ENCODE results near the gene CCDC150.
A peak's percentile ranks its signal among the peaks of the same experiment; 100 is the strongest.
"Not testable (repeated sequence)": the region's sequence is repeated elsewhere in the genome, so short reads cannot be mapped to it uniquely, and the experiment has no call there.

CCDC150 gene

DNA sequence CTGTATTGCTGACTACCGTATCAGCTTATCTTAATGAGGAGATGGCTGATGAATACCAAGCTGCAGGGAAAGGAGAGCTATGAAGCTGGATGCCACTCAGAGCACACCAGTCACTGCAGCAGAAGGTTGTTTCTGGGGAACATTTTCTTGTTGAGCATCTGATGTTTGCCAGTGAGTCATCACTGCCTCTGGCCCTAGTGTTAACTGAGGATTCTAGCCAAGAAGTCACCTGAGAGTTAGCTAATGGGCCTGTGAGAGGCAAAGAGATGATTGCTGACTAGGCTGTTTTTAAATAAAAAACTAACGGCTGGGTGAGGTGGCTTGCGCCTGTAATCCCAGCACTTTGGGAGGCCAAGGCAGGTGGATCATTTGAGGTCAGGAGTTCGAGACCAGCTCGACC lies 37.9 kb downstream of the CCDC150 start:
- DNase-seq (ENCODE audit: insufficient read length) (no peak), FAIRE-seq (no peak)
- TF ChIP-seq POLR2A (IDR thresholded peaks at IDR 0.05; ENCODE audit: low read depth, low read length), result no peak
- no peak for TF ChIP-seq POLR2AphosphoS5 (IDR thresholded peaks at IDR 0.05; ENCODE audit: low read depth, low read length)
- no peak for TF ChIP-seq TAF1 (IDR thresholded peaks at IDR 0.05; ENCODE audit: borderline replicate concordance, low read depth, low read length)

DNA sequence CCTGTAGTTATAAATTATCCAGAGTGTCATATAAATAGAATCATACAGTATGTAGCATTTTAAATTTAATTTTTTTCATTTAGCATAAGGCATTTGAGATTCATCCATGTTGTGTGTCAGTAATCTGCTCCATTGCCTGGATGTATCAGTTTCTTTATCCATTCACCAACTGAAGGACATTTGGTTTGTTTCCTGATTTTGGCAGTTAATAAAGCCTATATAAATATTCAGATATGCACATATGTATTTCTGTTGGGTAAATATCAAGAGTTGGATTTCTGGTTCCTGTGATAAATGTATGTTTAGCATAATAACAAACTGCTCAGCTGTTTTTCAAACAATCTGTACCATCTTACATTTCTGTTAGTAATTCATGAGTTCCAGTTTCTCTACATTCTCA lies 39.9 kb downstream of the CCDC150 start:
- FAIRE-seq (no peak), DNase-seq (ENCODE audit: insufficient read length) (no peak)
- TF ChIP-seq POLR2AphosphoS5 (IDR thresholded peaks at IDR 0.05; ENCODE audit: low read depth, low read length) (no peak), POLR2A (IDR thresholded peaks at IDR 0.05; ENCODE audit: low read depth, low read length) (no peak), TAF1 (IDR thresholded peaks at IDR 0.05; ENCODE audit: borderline replicate concordance, low read depth, low read length) (no peak)

DNA sequence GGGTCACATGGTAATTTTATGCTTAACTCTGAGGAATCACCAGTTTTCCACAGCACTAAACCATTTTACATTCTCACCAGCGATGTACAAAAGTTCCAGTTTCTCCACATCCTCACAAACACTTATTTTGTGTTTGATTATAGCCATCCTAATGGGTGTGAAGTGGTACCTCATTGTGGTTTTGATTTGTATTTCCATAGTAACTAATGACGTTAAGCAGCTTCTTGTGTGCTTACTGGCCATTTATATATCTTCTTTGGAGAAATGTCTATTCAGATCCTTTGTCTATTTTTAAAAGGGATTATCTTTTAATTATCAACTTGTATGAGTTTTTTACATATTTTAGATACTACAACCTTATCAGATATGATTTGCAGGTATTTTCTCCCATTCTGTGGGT lies 42.0 kb downstream of the CCDC150 start:
- no peak for FAIRE-seq
- DNase-seq (ENCODE audit: insufficient read length), result no peak
- TF ChIP-seq POLR2AphosphoS5 (IDR thresholded peaks at IDR 0.05; ENCODE audit: low read depth, low read length) (no peak), TAF1 (IDR thresholded peaks at IDR 0.05; ENCODE audit: borderline replicate concordance, low read depth, low read length) (no peak), POLR2A (IDR thresholded peaks at IDR 0.05; ENCODE audit: low read depth, low read length) (no peak)

DNA sequence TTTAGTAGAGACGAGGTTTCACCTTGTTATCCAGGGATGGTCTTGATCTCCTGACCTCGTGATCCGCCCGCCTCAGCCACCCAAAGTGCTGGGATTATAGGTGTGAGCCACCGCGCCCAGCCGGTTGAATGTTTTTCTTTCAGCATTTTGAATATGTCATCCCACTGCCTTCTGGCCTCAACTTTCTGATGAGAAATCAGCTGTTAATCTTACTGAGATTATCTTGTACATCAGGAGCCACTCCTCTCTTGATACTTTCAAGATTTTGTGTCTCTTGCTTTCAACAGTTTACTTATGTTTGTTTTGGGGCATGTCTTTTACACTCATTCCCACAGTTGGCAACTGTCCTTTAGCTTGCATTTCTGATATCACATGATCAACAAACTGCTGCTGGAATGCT lies 46.3 kb downstream of the CCDC150 start:
- TF ChIP-seq POLR2A (IDR thresholded peaks at IDR 0.05; ENCODE audit: low read depth, low read length) (no peak), TAF1 (IDR thresholded peaks at IDR 0.05; ENCODE audit: borderline replicate concordance, low read depth, low read length) (no peak), POLR2AphosphoS5 (IDR thresholded peaks at IDR 0.05; ENCODE audit: low read depth, low read length) (no peak)
- DNase-seq (ENCODE audit: insufficient read length), result no peak
- no peak for FAIRE-seq

DNA sequence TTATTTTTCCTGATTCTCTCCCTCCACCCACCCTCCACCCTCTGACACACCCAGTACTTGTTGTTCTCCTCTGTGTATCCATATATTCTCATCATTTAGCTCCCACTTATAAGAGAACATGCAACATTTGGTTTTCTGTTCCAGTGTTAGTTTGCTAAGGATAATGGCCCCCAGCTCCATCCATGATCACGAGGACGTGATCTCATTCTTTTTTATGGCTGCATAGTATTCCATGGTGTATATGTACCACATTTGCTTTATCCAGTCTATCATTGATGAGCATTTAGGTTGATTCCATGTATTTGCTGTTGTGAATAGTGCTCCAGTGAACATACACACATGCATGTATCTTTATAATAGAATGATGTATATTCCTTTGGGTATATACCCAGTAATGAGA lies 47.2 kb downstream of the CCDC150 start:
- not testable (repeated sequence) for DNase-seq (ENCODE audit: insufficient read length); FAIRE-seq

DNA sequence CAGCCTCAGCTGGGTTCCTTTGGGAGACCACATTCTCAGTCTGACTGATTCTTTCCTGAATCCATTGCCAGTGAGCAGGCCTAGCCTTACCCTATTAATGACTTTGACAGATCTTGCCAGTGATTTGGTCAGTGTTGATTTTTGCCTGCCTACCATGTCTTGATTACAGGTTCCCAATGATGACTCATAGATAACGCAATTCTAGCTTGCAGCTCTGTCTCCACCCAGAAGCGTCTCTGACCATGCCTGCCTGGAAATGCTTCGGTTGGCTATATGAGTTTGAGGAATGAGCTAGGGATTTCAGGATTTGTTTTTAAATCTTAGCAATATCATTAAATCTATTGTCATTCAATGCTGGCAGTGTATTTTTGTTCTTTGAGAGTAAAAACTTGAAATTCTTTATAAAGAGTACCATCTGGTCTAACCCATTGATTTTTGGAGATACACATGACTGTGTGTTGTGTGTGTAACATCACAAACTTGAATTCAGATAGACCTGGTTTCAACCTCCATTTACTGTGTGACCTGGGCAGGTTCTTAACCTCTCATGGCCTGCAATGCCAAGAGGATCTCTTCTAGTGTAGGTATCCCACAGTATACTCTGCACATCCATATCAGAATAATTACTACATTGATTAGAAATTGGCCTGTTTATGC lies 57.0 kb downstream of the CCDC150 start:
- TF ChIP-seq TAF1 (IDR thresholded peaks at IDR 0.05; ENCODE audit: borderline replicate concordance, low read depth, low read length) (no peak), POLR2A (IDR thresholded peaks at IDR 0.05; ENCODE audit: low read depth, low read length) (no peak), POLR2AphosphoS5 (IDR thresholded peaks at IDR 0.05; ENCODE audit: low read depth, low read length) (no peak)
- FAIRE-seq (peak; percentile 42), DNase-seq (ENCODE audit: insufficient read length) (no peak)

DNA sequence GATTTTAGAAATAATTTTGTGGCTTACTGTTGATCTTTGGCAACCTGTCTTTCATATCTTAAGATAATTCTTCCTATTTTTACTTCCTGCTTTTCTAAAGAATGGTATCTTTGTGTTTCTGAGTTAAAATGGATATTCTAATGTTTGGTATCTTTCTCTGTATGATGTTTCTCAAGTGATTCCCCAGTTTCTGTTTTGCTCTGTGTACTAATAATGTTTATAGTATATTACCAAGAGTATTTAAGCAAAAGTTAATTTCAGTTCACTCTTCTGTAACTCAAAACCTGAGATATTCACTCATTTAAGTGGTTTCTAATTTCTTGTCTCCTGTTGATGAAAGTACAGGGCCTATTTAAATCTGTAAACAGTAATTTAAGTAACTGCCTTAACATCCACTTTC lies 58.3 kb downstream of the CCDC150 start:
- TF ChIP-seq POLR2AphosphoS5 (IDR thresholded peaks at IDR 0.05; ENCODE audit: low read depth, low read length) (no peak), TAF1 (IDR thresholded peaks at IDR 0.05; ENCODE audit: borderline replicate concordance, low read depth, low read length) (no peak), POLR2A (IDR thresholded peaks at IDR 0.05; ENCODE audit: low read depth, low read length) (no peak)
- no peak for DNase-seq (ENCODE audit: insufficient read length)
- no peak for FAIRE-seq

DNA sequence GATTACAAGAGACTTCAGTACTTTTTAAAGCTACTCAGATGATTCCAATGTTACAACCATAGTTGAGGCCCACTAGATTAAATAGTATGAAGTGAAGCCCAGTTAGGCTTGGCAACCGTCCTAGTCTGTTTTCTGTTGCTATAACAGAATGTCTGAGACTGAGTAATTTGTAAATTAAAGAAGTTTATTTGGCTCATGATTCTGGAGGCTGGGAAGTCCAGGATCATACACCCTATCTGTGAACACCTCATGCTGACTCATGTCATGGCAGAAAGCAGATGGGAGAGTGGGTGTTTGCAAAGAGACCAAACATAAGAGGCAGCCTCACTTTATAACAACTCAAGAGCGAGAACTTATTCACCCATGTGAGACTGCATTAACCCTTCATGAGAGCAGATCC lies 63.1 kb downstream of the CCDC150 start:
- TF ChIP-seq POLR2A (IDR thresholded peaks at IDR 0.05; ENCODE audit: low read depth, low read length) (no peak), POLR2AphosphoS5 (IDR thresholded peaks at IDR 0.05; ENCODE audit: low read depth, low read length) (no peak), TAF1 (IDR thresholded peaks at IDR 0.05; ENCODE audit: borderline replicate concordance, low read depth, low read length) (no peak)
- DNase-seq (ENCODE audit: insufficient read length) (no peak), FAIRE-seq (no peak)

DNA sequence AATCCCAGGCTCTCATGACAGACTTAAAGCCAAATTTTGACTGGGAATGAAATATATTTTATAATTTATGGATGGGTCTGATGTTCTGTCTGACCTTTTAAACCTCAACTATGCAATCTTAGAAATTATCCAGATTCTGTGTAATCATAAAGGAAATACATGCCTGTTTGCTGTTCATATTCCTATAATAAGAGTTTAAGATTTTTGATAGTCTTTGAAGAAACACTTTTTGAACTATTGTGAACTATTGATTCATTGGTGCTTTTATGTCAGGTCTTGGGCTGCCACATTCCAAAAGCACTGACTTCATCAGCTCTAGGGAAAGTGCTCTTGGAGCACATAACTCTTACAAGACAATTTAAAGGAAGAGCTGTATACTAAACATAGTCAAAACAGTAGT lies 64.2 kb downstream of the CCDC150 start:
- DNase-seq (ENCODE audit: insufficient read length) (no peak), FAIRE-seq (no peak)
- TF ChIP-seq TAF1 (IDR thresholded peaks at IDR 0.05; ENCODE audit: borderline replicate concordance, low read depth, low read length) (no peak), POLR2A (IDR thresholded peaks at IDR 0.05; ENCODE audit: low read depth, low read length) (no peak), POLR2AphosphoS5 (IDR thresholded peaks at IDR 0.05; ENCODE audit: low read depth, low read length) (no peak)

DNA sequence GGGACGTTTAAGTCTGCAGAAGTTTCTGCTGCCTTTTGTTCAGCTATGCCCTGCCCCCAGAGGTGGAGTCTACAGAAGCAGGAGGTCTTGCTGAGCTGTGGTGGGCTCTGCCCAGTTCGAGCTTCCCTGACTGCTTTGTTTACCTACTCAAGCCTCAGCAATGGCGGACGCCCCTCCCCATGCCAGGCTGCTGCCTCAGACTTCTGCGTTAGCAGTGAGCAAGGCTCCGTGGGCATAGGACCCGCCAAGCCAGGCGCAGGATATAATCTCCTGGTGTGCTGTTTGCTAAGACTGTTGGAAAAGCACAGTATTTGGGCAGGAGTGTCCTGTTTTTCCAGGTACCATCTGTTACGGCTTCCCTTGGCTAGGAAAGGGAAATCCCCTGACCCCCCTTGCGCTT lies 70.5 kb downstream of the CCDC150 start:
- not testable (repeated sequence) for DNase-seq (ENCODE audit: insufficient read length); FAIRE-seq

DNA sequence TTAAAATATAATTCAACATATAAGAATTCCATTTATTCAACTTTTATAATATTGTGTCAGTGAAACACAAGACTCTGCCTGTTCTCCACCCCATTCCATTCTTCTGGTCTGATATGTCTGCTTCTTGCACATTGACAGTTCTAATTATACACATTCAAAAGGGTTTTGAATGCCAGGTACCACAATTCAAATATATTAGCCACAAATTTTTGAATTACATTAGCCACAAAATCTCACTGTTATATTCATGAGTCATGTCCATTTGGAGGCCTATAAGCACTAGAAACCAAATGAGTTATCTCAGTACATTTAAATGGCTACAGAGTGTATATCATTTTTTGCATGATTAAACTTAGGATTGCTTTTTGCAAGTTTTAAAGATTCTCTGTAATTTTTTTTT lies 72.1 kb downstream of the CCDC150 start:
- FAIRE-seq (no peak), DNase-seq (ENCODE audit: insufficient read length) (no peak)
- TF ChIP-seq POLR2AphosphoS5 (IDR thresholded peaks at IDR 0.05; ENCODE audit: low read depth, low read length), result no peak

DNA sequence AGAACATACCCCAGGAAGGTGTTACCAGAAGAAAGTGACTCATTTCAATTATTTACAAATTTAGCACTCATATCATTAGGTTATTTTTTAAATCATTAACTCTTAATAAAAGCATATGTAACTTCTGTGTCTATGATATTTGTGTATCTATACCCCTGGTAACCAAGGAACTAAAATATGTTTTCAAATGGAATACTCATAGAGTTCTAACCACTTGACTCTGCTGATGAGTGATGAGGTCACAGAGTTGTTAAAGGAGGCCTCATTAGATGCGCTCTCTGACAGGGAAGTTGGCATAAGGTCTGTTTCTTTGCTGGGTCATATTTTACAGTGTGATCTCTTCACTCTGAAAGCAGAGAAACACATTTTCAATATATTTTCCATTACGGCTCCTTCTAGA lies 73.4 kb downstream of the CCDC150 start:
- FAIRE-seq, result no peak

DNA sequence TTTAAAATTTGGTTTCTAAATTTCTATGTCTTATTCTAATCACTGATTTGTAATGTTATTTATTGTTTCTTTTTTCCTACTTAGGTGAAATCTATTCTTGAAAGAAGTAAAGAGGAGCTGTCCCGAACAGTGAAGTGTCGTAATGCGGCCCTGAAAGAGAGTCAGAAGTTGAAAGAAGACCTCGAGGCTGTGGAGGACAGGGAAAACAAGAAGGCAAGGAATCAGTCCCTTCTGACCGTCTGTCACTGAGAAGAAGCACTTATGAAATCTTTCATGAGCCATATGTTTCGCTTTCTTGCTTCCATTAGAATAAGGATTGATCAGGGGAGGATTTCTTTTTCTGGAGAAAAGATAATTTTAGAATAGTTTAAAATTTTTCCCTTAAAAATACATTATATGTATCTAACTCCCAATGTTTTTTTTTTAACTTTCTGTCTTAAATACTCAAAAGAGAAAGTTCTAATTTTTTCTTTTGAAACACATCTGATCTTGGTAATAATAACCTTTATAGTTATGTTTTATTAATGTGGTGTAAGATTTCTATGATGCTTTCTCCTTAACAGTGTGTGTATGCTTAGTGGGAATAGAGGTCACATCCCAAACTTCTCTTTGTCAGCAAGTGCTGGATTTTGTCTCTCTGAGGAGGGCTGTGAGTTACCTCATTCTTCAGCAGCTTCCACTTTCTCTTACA lies 79.0 kb downstream of the CCDC150 start:
- DNase-seq (ENCODE audit: insufficient read length), result no peak
- TF ChIP-seq POLR2AphosphoS5 (IDR thresholded peaks at IDR 0.05; ENCODE audit: low read depth, low read length), result no peak
- TF ChIP-seq POLR2A (IDR thresholded peaks at IDR 0.05; ENCODE audit: low read depth, low read length), result no peak
- no peak for TF ChIP-seq TAF1 (IDR thresholded peaks at IDR 0.05; ENCODE audit: borderline replicate concordance, low read depth, low read length)
- FAIRE-seq, result no peak

More for the DNA sequence above, 73.4 kb downstream of the CCDC150 start:
- TF ChIP-seq TAF1 (IDR thresholded peaks at IDR 0.05; ENCODE audit: borderline replicate concordance, low read depth, low read length), result no peak
- TF ChIP-seq POLR2A (IDR thresholded peaks at IDR 0.05; ENCODE audit: low read depth, low read length), result no peak
- no peak for TF ChIP-seq POLR2AphosphoS5 (IDR thresholded peaks at IDR 0.05; ENCODE audit: low read depth, low read length)
- DNase-seq (ENCODE audit: insufficient read length), result no peak

All from GM12892 (cell line).